Keratinocyte (primary cell): ENCODE data around the gene NRROS. TPM values are rescaled to one million over a fixed set of nuclear protein-coding genes. Genes with fewer than 3 reads are reported as not detected.

Experiments used
- DNase-seq: peaks from one replicate; pipeline ENCODE4 v3.0.0-alpha.2; 2011; ENCODE audit warnings: low read depth, missing footprints, low spot score
- FAIRE-seq: peaks from 2 replicates; lab custom pipeline; 2011; peaks lifted over from hg19 to GRCh38; lab: Jason Lieb, UNC
- H2AFZ ChIP-seq: 2 replicates; pipeline ENCODE4 v1.6.0; 2012; ENCODE audit warnings: low read length, control low read depth, inconsistent platforms; ENCODE audit not compliant: control insufficient read depth
- H3K27ac ChIP-seq: 2 replicates; pipeline ENCODE4 v1.5.1; 2011; ENCODE audit warnings: low read length; ENCODE audit not compliant: control insufficient read depth, insufficient read depth
- H3K27me3 ChIP-seq: 3 replicates; pipeline ENCODE4 v1.6.0; 2011; ENCODE audit warnings: low read length; ENCODE audit not compliant: control insufficient read depth, insufficient read depth; ENCODE audit errors: extremely low read depth
- H3K36me3 ChIP-seq, 2 experiments: 2 replicates in 1 of 2; 3 replicates in 1 of 2; pipeline ENCODE4 v1.5.1; 2011; ENCODE audit warnings: low read length in 2 of 2, mild to moderate bottlenecking in 1 of 2; ENCODE audit not compliant: control insufficient read depth in 2 of 2, insufficient read depth in 2 of 2; ENCODE audit errors: extremely low read depth in 1 of 2
- H3K4me1 ChIP-seq: 3 replicates; pipeline ENCODE4 v1.5.1; 2011; ENCODE audit warnings: low read length; ENCODE audit not compliant: control insufficient read depth, insufficient read depth; ENCODE audit errors: extremely low read depth
- H3K4me2 ChIP-seq: 3 replicates; pipeline ENCODE4 v1.6.0; 2011; ENCODE audit warnings: low read depth, low read length; ENCODE audit not compliant: control insufficient read depth, insufficient read depth; ENCODE audit errors: extremely low read depth
- H3K4me3 ChIP-seq, 3 experiments: fragments of 200-600 bp in 1 of 3; sonication (generic) in 1 of 3; 2 replicates in 2 of 3; 3 replicates in 1 of 3; pipeline ENCODE4 v1.5.1; 2011 to 2016; ENCODE audit warnings: low read length in 3 of 3, mild to moderate bottlenecking in 3 of 3, control low read depth in 2 of 3, inconsistent platforms in 1 of 3, low read depth in 1 of 3, mixed read lengths in 1 of 3, mixed run types in 1 of 3, moderate library complexity in 1 of 3; ENCODE audit not compliant: control insufficient read depth in 2 of 3, insufficient read depth in 2 of 3; ENCODE audit errors: extremely low read depth in 1 of 3
- H3K79me2 ChIP-seq: 2 replicates; pipeline ENCODE4 v1.6.0; 2012; ENCODE audit warnings: low read length; ENCODE audit not compliant: control insufficient read depth, insufficient read depth
- H3K9ac ChIP-seq: 3 replicates; pipeline ENCODE4 v1.6.0; 2011; ENCODE audit warnings: low read length; ENCODE audit not compliant: control insufficient read depth, insufficient read depth; ENCODE audit errors: extremely low read depth
- H3K9me1 ChIP-seq: 3 replicates; pipeline ENCODE4 v1.6.0; 2011; ENCODE audit warnings: low read length; ENCODE audit not compliant: control insufficient read depth, insufficient read depth; ENCODE audit errors: extremely low read depth
- H3K9me3 ChIP-seq: 2 replicates; pipeline ENCODE4 v1.5.1; 2012; ENCODE audit warnings: low read depth, low read length; ENCODE audit not compliant: control insufficient read depth
- H4K20me1 ChIP-seq: 3 replicates; pipeline ENCODE4 v1.6.0; 2011; ENCODE audit warnings: low read length; ENCODE audit not compliant: control insufficient read depth, insufficient read depth; ENCODE audit errors: extremely low read depth
- CTCF ChIP-seq, 3 experiments: IDR thresholded peaks in 1 of 3; conservative IDR thresholded peaks in 1 of 3; optimal IDR thresholded peaks in 1 of 3; 2 replicates in 2 of 3; 3 replicates in 1 of 3; pipeline versions ENCODE3 to v1.5.1; 2011; ENCODE audit warnings: low read length in 3 of 3, mild to moderate bottlenecking in 3 of 3, moderate library complexity in 2 of 3, control low read depth in 1 of 3, inconsistent platforms in 1 of 3; ENCODE audit not compliant: insufficient read depth in 2 of 3; ENCODE audit errors: extremely low read depth in 1 of 3
- EZH2 ChIP-seq: IDR thresholded peaks from one replicate; pipeline ENCODE4 v1.6.1; 2012; ENCODE audit warnings: inconsistent platforms, mild to moderate bottlenecking, low read length, moderate library complexity
- dilution Hi-C: fragments of 300-500 bp; cut with MboI; formaldehyde crosslinking; loops from one replicate; pipeline ENCODE4 v1.7.0; 2020; ENCODE audit warnings: low sequenced_read_pairs; ENCODE audit not compliant: extremely low pct_ligation_motif_present
- polyA plus RNA-seq, 5 experiments: library from polyadenylated mRNA; depleted of rRNA in 3 of 5; stranded (reverse) in 3 of 5; stranded (forward) in 1 of 5; unstranded in 1 of 5; fragments of >200 nt; gene quantifications; 1 replicate in 1 of 5; 2 replicates in 3 of 5; 3 replicates in 1 of 5; pipeline versions ENCODE4 v1.2.1 to v1.2.3, GENCODE V29; 2011 to 2012; ENCODE audit warnings: missing spikeins in 2 of 5, low read depth in 1 of 5, low replicate concordance in 1 of 5

The NRROS gene
- polyA plus RNA-seq, 1 donor (not counting 4 experiments of a cell fraction or from before 2014, with no cell fraction given): 0.03 TPM

- Histone ChIP-seq H3K9me3 (no peaks in the 10 kb centered on the region), H2AFZ (no peak overlapping the region), H3K9ac (no peak overlapping the region), H3K4me3 (no peak overlapping the region), H3K4me2 (no peak overlapping the region), H3K27ac (no peak overlapping the region), H3K9me1 (no peaks in the 10 kb centered on the region), H4K20me1 (no peaks in the 10 kb centered on the region), H3K27me3 (peaks cover 4% of the 10 kb centered on the region), H3K4me1 (peaks cover 8% of the 10 kb centered on the region), H3K79me2 (no peaks in the 10 kb centered on the region), H3K36me3 (no peaks in the 10 kb centered on the region)
- DNase-seq (no peak), FAIRE-seq (no peak)
- dilution Hi-C loops: no loop called here
- TF ChIP-seq EZH2: no peak
- no peak for TF ChIP-seq CTCF (optimal IDR thresholded peaks at IDR 0.05 in 1 of 3, IDR thresholded peaks at IDR 0.05 in 1 of 3, conservative IDR thresholded peaks at IDR 0.05 in 1 of 3; ENCODE audit: extremely low read depth in 1 of 3, insufficient read depth in 2 of 3, low read length in 3 of 3)
Observed at GRCh38 chr3:196655496-196655895, 16.0 kb downstream of the NRROS start.

- Histone ChIP-seq H4K20me1 (no peaks in the 10 kb centered on the region), H3K4me2 (no peak overlapping the region), H3K4me1 (peaks cover 2% of the 10 kb centered on the region), H3K27me3 (peaks cover 11% of the 10 kb centered on the region), H3K9ac (no peak overlapping the region), H3K4me3 (no peak overlapping the region), H3K9me3 (no peaks in the 10 kb centered on the region), H3K27ac (no peak overlapping the region), H2AFZ (no peak overlapping the region), H3K79me2 (no peaks in the 10 kb centered on the region), H3K9me1 (no peaks in the 10 kb centered on the region), H3K36me3 (no peaks in the 10 kb centered on the region)
- dilution Hi-C loops: no loop called here
- no peak for TF ChIP-seq CTCF (optimal IDR thresholded peaks at IDR 0.05 in 1 of 3, IDR thresholded peaks at IDR 0.05 in 1 of 3, conservative IDR thresholded peaks at IDR 0.05 in 1 of 3; ENCODE audit: extremely low read depth in 1 of 3, insufficient read depth in 2 of 3, low read length in 3 of 3)
- no peak for TF ChIP-seq EZH2
- DNase-seq (no peak), FAIRE-seq (no peak)
Observed at GRCh38 chr3:196656213-196656612, 16.7 kb downstream of the NRROS start.
